ENCODE data around the gene DNAAF9.

The DNAAF9 gene

DNA sequence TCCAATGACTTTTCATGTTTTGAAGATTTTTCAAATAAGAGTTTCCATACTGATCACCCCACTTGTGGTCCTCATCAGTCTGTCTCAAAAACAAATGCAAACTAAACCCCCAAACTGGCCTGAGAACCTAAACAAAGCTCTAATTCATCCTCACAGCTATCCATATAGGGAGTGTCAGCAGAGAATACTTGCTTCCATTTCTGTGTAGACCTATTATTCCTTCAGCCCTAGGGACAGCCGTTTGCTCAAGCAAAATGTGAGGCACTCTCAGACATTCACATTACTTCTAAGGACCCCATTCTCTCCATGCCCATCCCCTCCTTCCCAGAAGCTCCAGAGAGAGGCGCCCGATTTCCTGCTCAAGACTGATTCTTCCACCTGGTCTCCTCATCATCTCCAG, 24.6 kb downstream of the DNAAF9 start:
- DNase-seq (ENCODE audit: low read depth, low spot score) = no peak
- no peak overlapping the region for H3K4me3 ChIP-seq (ENCODE audit: low read length)

- DNase-seq (ENCODE audit: low read depth, low spot score) = no peak
These were observed 27.0 kb downstream of the DNAAF9 start for GRCh38 chr20:3380228-3381070.

DNA sequence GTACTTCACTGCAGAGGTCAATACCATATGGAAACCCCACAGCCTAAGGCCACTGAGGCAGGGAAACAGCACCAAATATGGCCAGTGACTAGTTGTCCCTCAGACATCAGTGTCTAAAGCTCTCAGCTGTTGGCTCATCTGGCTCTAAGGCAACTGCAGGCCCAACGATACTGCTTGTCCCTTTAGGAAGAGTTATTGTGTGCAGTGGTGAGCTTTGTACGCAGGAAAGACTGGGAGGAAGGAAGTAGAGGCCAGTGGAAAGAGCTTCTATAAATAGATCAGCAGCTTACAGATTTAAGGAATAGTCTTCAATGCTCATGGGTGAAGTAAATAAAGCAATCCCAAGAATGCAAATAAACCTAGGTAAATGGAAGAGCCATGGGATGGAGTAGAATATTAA, 29.3 kb downstream of the DNAAF9 start:
- DNase-seq (ENCODE audit: low read depth, low spot score) = no peak
- H3K4me3 ChIP-seq (ENCODE audit: low read length) = no peak overlapping the region

More at GRCh38 chr20:3380228-3381070, 27.0 kb downstream of the DNAAF9 start:
- no peak overlapping the region for H3K4me3 ChIP-seq (ENCODE audit: low read length)

- DNase-seq (ENCODE audit: low read depth, low spot score) = no peak
These were observed 29.8 kb downstream of the DNAAF9 start for GRCh38 chr20:3377644-3378043.

GRCh38 chr20:3374296-3374695, 33.2 kb downstream of the DNAAF9 start:
- DNase-seq (ENCODE audit: low read depth, low spot score) = no peak
- H3K4me3 ChIP-seq (ENCODE audit: low read length) = no peak overlapping the region

More at GRCh38 chr20:3377644-3378043, 29.8 kb downstream of the DNAAF9 start:
- H3K4me3 ChIP-seq (ENCODE audit: low read length) = no peak overlapping the region

GRCh38 chr20:3371754-3372153, 35.7 kb downstream of the DNAAF9 start:
- no peak overlapping the region for H3K4me3 ChIP-seq (ENCODE audit: low read length)
- no peak for DNase-seq (ENCODE audit: low read depth, low spot score)

- no peak for DNase-seq (ENCODE audit: low read depth, low spot score)
- no peak overlapping the region for H3K4me3 ChIP-seq (ENCODE audit: low read length)
These were observed 40.4 kb downstream of the DNAAF9 start for GRCh38 chr20:3367089-3367488.

GRCh38 chr20:3364323-3365013, 43.0 kb downstream of the DNAAF9 start:
- no peak overlapping the region for H3K4me3 ChIP-seq (ENCODE audit: low read length)
- no peak for DNase-seq (ENCODE audit: low read depth, low spot score)

- H3K4me3 ChIP-seq (ENCODE audit: low read length) = no peak overlapping the region
- no peak for DNase-seq (ENCODE audit: low read depth, low spot score)
These were observed 46.7 kb downstream of the DNAAF9 start for GRCh38 chr20:3360752-3361151.

GRCh38 chr20:3358676-3359340, 48.7 kb downstream of the DNAAF9 start:
- DNase-seq (ENCODE audit: low read depth, low spot score) = no peak
- H3K4me3 ChIP-seq (ENCODE audit: low read length) = no peak overlapping the region

Data from Jurkat, Clone E6-1 (cell line).